CD8-positive, alpha-beta memory T cell (primary cell): ENCODE data around the gene SUN2. TPM values are rescaled to one million over a fixed set of nuclear protein-coding genes. Genes with fewer than 3 reads are reported as not detected.

ENCODE experiments used
- CTCF ChIA-PET: fragments of 350-600 bp; sonication (Branson Sonifier 250); formaldehyde crosslinking; loops from one replicate; lab custom pipeline; 2021; ENCODE audit warnings: antibody characterized with exemption; lab: Charles Lee
- POLR2A ChIA-PET: fragments of 350-600 bp; sonication (Branson Sonifier 250); formaldehyde crosslinking; loops from one replicate; lab custom pipeline; 2021; ENCODE audit warnings: antibody characterized with exemption; lab: Charles Lee
- DNase-seq, 5 donors: peaks; one replicate each; pipeline versions ENCODE4 v3.0.0 to v3.0.0-alpha.2; 2020 to 2022; ENCODE audit warnings: mixed read lengths in 1 of 5
- H3K27ac ChIP-seq: one replicate; pipeline ENCODE4 v1.7.0; 2013; ENCODE audit warnings: low read depth, mild to moderate bottlenecking, low read length, moderate library complexity
- H3K27me3 ChIP-seq: 2 replicates; pipeline ENCODE4 v1.7.0; 2013; ENCODE audit warnings: low read length, mild to moderate bottlenecking; ENCODE audit not compliant: insufficient read depth, poor library complexity, severe bottlenecking
- H3K36me3 ChIP-seq: 2 replicates; pipeline ENCODE4 v1.7.0; 2013; ENCODE audit warnings: mild to moderate bottlenecking, low read length, moderate library complexity; ENCODE audit not compliant: insufficient read depth
- H3K4me1 ChIP-seq: 2 replicates; pipeline ENCODE4 v1.7.0; 2013; ENCODE audit warnings: mild to moderate bottlenecking, low read length, moderate library complexity; ENCODE audit not compliant: insufficient read depth
- H3K4me3 ChIP-seq: 2 replicates; pipeline ENCODE4 v1.7.0; 2013; ENCODE audit warnings: mild to moderate bottlenecking, low read length
- H3K9me3 ChIP-seq: 2 replicates; pipeline ENCODE4 v1.7.0; 2013; ENCODE audit warnings: mild to moderate bottlenecking, low read length
- H3K27ac Mint-ChIP-seq, 8 donors: one replicate each; pipeline ENCODE4 v1.8.0; 2020 to 2021; ENCODE audit warnings: mixed read lengths in 8 of 8, mild to moderate bottlenecking in 6 of 8, inconsistent platforms in 3 of 8, moderate library complexity in 3 of 8
- H3K27me3 Mint-ChIP-seq, 2 donors: one replicate each; pipeline ENCODE4 v1.8.0; 2020 to 2021; ENCODE audit warnings: mixed read lengths in 2 of 2, mild to moderate bottlenecking in 1 of 2, moderate library complexity in 1 of 2
- H3K36me3 Mint-ChIP-seq, 3 donors: one replicate each; pipeline ENCODE4 v1.8.0; 2020 to 2021; ENCODE audit warnings: mixed read lengths in 3 of 3, inconsistent platforms in 1 of 3, mild to moderate bottlenecking in 1 of 3
- H3K4me1 Mint-ChIP-seq, 3 donors: one replicate each; pipeline ENCODE4 v1.8.0; 2020 to 2021; ENCODE audit warnings: mixed read lengths in 3 of 3, inconsistent platforms in 1 of 3, mild to moderate bottlenecking in 1 of 3
- H3K4me3 Mint-ChIP-seq, 7 donors: one replicate each; pipeline ENCODE4 v1.8.0; 2020 to 2021; ENCODE audit warnings: mixed read lengths in 7 of 7, mild to moderate bottlenecking in 6 of 7, moderate library complexity in 4 of 7, inconsistent platforms in 2 of 7
- H3K9me3 Mint-ChIP-seq, 5 donors: one replicate each; pipeline ENCODE4 v1.8.0; 2020 to 2022; ENCODE audit warnings: mixed read lengths in 5 of 5, mild to moderate bottlenecking in 3 of 5, moderate library complexity in 2 of 5, inconsistent platforms in 1 of 5
- polyA plus RNA-seq: library from polyadenylated mRNA; unstranded; fragments of 300-500 nt; fragmentation: Illumina TruSeq; gene quantifications from one replicate; pipeline ENCODE4 v1.2.3, GENCODE V29; 2021
- total RNA-seq, 2 experiments: library from RNA; stranded (reverse); gene quantifications; one replicate each; pipeline ENCODE4 v1.2.3, GENCODE V29; 2021

The SUN2 gene
- total and polyA plus RNA-seq, 3 experiments from 2014 or later = 168 to 753 (median 185) TPM

DNA sequence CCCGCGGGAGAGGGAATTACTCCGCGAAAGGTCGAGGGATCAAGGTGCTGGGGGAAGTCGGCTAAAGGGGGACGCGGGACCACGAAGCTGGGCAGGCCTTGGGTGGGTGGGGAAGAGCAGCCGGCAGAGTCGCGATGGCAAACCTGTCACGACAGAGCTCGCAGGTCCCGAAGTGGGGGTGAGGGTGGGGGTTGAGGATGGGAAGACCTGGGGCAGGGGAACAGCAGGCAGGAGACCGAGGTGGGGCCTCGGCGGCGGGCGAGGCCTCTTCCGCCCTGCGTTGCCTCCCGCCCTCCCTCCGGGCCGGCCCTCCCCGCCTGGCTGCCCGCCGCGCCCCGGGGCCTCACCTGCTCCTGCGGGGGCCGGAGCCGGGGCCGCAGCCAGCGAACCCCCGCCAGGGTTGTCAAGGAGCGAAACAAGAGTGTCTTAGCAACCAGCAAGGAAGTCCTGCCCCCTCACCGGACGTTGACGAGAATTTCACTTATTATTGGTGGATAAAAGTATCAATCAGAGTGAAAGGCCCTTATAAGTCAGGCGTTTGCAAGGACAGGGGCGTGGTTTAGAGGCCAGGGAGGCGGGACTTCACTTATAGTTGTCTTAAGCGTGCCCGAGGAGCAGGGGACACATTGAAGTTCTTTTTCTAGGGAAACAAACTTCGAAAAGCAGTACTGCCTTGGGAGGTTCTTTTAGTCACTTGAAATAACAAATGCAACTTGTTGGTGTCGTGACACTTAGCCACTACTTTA lies 38.1 kb upstream of the SUN2 start, which contains the start of gene DNAL4:
DNAL4 (minus strand) TSS at position 423 of the 746 bp plus-strand sequence. CDS start 11,412 bp downstream, outside the sequence.
- Histone ChIP-seq H3K27me3 (peaks cover 4% of the 10 kb centered on the region), H3K27ac (peak within 1 kb of the TSS; percentile 76), H3K4me3 (peak within 1 kb of the TSS; percentile 44), H3K36me3 (no peaks in the 10 kb centered on the region), H3K9me3 (no peaks in the 10 kb centered on the region), H3K4me1 (peaks cover 26% of the 10 kb centered on the region)
- Mint-ChIP-seq H3K4me1 (peaks cover 22 to 30% (median 28%) of the 10 kb centered on the region in 3 donors), H3K27me3 (peaks cover 19 to 31% of the 10 kb centered on the region in 2 donors), H3K36me3 (peaks cover 0 to 8% (median 1%) of the 10 kb centered on the region in 3 donors), H3K27ac (peak within 1 kb of the TSS; percentile 82 to 99 (median 93)), H3K4me3 (peak within 1 kb of the TSS; percentile 87 to 94 (median 90)), H3K9me3 (peaks cover 0 to 2% (median 0%) of the 10 kb centered on the region in 5 donors)
- CTCF ChIA-PET = interaction anchor here (1.1 kb wide), 1 partner anchor 49 kb away, joined by 4 read pairs; the partner anchor contains the start of gene NPTXR
- peak; percentile 82 to 96 (median 94) for DNase-seq
- POLR2A ChIA-PET = interaction anchor here (0.6 kb wide), 1 partner anchor 353 kb away, joined by 4 read pairs; no protein-coding TSS in a partner anchor

DNA sequence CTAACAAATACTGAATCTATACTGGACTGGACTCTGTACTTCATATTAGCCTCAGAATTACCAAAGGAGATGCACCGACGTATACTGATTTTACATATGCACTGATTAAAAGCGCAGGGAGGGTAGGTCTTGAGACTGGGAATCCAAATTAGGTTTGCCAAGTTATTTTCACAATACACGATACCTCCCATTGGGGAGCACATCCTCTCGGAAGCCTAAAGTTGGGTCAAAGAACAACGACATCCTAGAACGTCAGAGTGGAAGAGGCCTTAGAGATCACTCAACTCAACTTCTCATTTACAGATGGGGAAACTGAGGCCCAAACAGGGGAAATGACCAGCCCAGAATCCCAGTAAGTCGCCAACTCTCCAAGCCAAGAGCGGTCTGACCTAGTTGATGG lies 37.5 kb upstream of the SUN2 start:
- peaks cover 4% of the 10 kb centered on the region for H3K27me3 ChIP-seq
- no peak for DNase-seq
- peaks cover 21% of the 10 kb centered on the region for H3K4me1 ChIP-seq
- Mint-ChIP-seq H3K4me1 (peaks cover 17 to 25% (median 22%) of the 10 kb centered on the region in 3 donors), H3K36me3 (peaks cover 0 to 10% (median under 1%) of the 10 kb centered on the region in 3 donors), H3K27me3 (peaks cover 16 to 25% of the 10 kb centered on the region in 2 donors), H3K4me3 (peak overlapping the region; percentile 87 to 94 (median 90)), H3K9me3 (no peaks in the 10 kb centered on the region), H3K27ac (peak overlapping the region; percentile 75 to 99 (median 93))
- H3K9me3 ChIP-seq = no peaks in the 10 kb centered on the region
- peak overlapping the region; percentile 44 for H3K4me3 ChIP-seq
- ChIA-PET CTCF (no interaction called here), POLR2A (no interaction called here)
- H3K27ac ChIP-seq = peak overlapping the region; percentile 76
- no peaks in the 10 kb centered on the region for H3K36me3 ChIP-seq

DNA sequence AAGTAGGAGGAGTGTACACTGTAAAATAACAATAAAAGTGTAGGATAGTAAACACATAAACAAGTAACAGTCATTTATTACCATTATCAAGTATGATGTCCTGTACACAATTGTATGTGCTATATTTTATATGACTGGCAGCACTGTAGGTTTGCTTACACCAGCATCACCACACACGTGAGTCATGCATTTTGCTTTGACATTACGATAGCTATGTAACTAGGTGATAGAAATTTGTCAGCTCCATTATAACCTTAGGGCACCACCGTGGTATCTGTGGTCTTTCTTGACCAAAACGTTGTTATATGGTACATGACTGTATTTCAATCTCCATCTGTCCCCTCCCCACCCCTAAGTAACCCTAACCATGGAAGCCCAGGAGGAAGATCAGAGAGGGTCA lies 37.0 kb upstream of the SUN2 start:
- peak overlapping the region; percentile 75 to 99 (median 93) for H3K27ac Mint-ChIP-seq
- H3K4me3 Mint-ChIP-seq = peak overlapping the region; percentile 87 to 94 (median 90)
- H3K27me3 ChIP-seq = peaks cover 4% of the 10 kb centered on the region
- H3K4me1 Mint-ChIP-seq = peaks cover 15 to 22% (median 21%) of the 10 kb centered on the region in 3 donors
- H3K36me3 ChIP-seq = no peaks in the 10 kb centered on the region
- H3K9me3 ChIP-seq = no peaks in the 10 kb centered on the region
- H3K4me1 ChIP-seq = peaks cover 16% of the 10 kb centered on the region
- ChIA-PET POLR2A (interaction anchor here (1.2 kb wide), 1 partner anchor 37 kb away, joined by 4 read pairs; no protein-coding TSS in a partner anchor), CTCF (interaction anchor here (1.5 to 1.6 kb wide), 2 partner anchors 27 to 86 kb away, joined by 4 to 5 read pairs; no protein-coding TSS in a partner anchor)
- no peak for DNase-seq
- H3K27ac ChIP-seq = no peak overlapping the region
- peaks cover 14 to 20% of the 10 kb centered on the region in 2 donors for H3K27me3 Mint-ChIP-seq
- H3K4me3 ChIP-seq = no peak overlapping the region
- peaks cover 0 to 12% (median 0%) of the 10 kb centered on the region in 3 donors for H3K36me3 Mint-ChIP-seq
- no peaks in the 10 kb centered on the region for H3K9me3 Mint-ChIP-seq

DNA sequence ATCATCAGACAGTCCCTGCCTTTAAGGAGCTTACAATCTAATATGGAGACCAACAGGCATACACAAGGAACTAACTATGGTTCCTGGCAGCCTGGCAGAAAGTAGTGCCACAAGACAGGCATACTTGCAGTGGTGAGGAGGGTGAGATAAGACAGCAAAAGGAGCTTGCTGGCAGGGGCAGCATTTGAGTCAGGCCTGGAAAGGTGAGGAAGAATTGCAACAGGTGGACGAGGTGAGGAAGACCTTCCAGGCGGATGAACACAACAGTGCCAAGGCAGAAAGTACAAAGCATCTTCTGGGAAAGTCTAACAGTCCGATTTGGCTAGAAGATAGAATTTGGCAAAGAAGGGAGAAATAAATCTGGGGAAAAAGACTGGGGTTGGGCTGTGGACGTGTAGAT lies 33.8 kb upstream of the SUN2 start:
- no peak overlapping the region for H3K4me3 ChIP-seq
- Mint-ChIP-seq H3K27ac (no peak overlapping the region), H3K27me3 (no peaks in the 10 kb centered on the region), H3K9me3 (no peaks in the 10 kb centered on the region), H3K4me1 (peaks cover 14 to 17% (median 16%) of the 10 kb centered on the region in 3 donors), H3K4me3 (no peak overlapping the region), H3K36me3 (peaks cover 0 to 20% (median 4%) of the 10 kb centered on the region in 3 donors)
- H3K36me3 ChIP-seq = no peaks in the 10 kb centered on the region
- POLR2A ChIA-PET = no interaction called here
- H3K27ac ChIP-seq = no peak overlapping the region
- no peak for DNase-seq
- peaks cover 12% of the 10 kb centered on the region for H3K4me1 ChIP-seq
- CTCF ChIA-PET = no interaction called here
- H3K9me3 ChIP-seq = no peaks in the 10 kb centered on the region
- H3K27me3 ChIP-seq = no peaks in the 10 kb centered on the region

DNA sequence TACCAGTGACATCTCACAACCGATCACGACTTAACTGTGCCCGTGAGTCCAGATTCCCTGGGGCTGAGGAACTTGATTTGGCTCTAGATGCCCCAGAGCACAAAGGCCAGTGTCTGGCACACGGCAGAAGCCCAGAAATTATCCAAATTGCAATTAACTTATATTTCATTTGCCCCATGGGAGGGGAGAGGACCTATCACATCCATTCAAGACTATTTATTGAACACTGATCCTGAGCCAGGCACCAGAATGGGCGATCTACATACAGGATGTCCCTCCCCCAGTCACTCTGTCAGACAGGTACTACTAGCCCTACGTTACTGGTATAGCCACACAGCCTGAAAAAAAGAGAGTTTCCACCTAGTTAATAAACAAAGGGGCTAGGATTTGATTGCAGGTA lies 33.0 kb upstream of the SUN2 start:
- DNase-seq = no peak
- Mint-ChIP-seq H3K36me3 (peaks cover 0 to 18% (median 4%) of the 10 kb centered on the region in 3 donors), H3K9me3 (no peaks in the 10 kb centered on the region), H3K27me3 (no peaks in the 10 kb centered on the region), H3K4me3 (no peak overlapping the region), H3K27ac (peak overlapping the region in 1 of 8 donors; percentile 12), H3K4me1 (peaks cover 7 to 9% (median 9%) of the 10 kb centered on the region in 3 donors)
- CTCF ChIA-PET = no interaction called here
- Histone ChIP-seq H3K27me3 (no peaks in the 10 kb centered on the region), H3K27ac (no peak overlapping the region), H3K36me3 (no peaks in the 10 kb centered on the region), H3K4me1 (peaks cover 6% of the 10 kb centered on the region), H3K9me3 (no peaks in the 10 kb centered on the region), H3K4me3 (no peak overlapping the region)
- POLR2A ChIA-PET = no interaction called here

- Mint-ChIP-seq H3K9me3 (no peaks in the 10 kb centered on the region), H3K4me3 (no peak overlapping the region), H3K36me3 (peaks cover 0 to 15% (median 4%) of the 10 kb centered on the region in 3 donors), H3K27ac (peak overlapping the region in 2 of 8 donors; percentile 35 to 74), H3K4me1 (peaks cover 4 to 6% (median 5%) of the 10 kb centered on the region in 3 donors), H3K27me3 (no peaks in the 10 kb centered on the region)
- CTCF ChIA-PET = no interaction called here
- H3K9me3 ChIP-seq = no peaks in the 10 kb centered on the region
- H3K4me1 ChIP-seq = peaks cover 3% of the 10 kb centered on the region
- no peaks in the 10 kb centered on the region for H3K36me3 ChIP-seq
- no peak overlapping the region for H3K4me3 ChIP-seq
- no peak overlapping the region for H3K27ac ChIP-seq
- POLR2A ChIA-PET = no interaction called here
- DNase-seq = no peak
- no peaks in the 10 kb centered on the region for H3K27me3 ChIP-seq
Measured at GRCh38 chr22:38788021-38788816, 32.4 kb upstream of the SUN2 start.

DNA sequence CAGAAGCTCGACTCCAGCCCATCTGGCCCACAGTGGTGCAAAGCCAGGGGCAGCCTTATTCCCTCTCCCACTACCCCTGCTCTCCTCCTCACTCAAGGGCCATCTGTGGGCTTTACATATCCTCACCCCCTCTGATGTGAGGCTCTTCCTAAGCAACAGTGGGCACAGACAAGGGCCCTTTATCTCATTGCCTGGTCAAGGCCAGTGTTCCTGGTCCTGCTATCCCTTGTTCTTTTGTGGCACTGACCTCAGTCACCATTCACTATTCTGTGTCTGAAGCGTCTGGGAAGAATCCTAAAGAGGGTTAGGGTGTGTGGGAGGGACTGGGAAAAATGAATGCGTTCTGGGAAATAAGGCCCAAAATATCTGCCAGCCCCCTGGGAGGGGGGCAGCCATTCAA lies 30.8 kb upstream of the SUN2 start:
- no peak overlapping the region for H3K4me3 ChIP-seq
- DNase-seq = no peak
- H3K36me3 ChIP-seq = no peaks in the 10 kb centered on the region
- Mint-ChIP-seq H3K27ac (no peak overlapping the region), H3K4me3 (no peak overlapping the region), H3K4me1 (peaks cover 2 to 9% (median 2%) of the 10 kb centered on the region in 3 donors), H3K27me3 (no peaks in the 10 kb centered on the region), H3K36me3 (peaks cover 3 to 23% (median 4%) of the 10 kb centered on the region in 3 donors), H3K9me3 (no peaks in the 10 kb centered on the region)
- H3K27me3 ChIP-seq = no peaks in the 10 kb centered on the region
- CTCF ChIA-PET = interaction anchor here (1.6 to 1.7 kb wide), 2 partner anchors 18 to 54 kb away, joined by 3 to 8 read pairs; no protein-coding TSS in a partner anchor
- H3K4me1 ChIP-seq = no peaks in the 10 kb centered on the region
- POLR2A ChIA-PET = no interaction called here
- peak overlapping the region; percentile 43 for H3K27ac ChIP-seq
- no peaks in the 10 kb centered on the region for H3K9me3 ChIP-seq
